ENCODE results near the gene ARSI.

ARSI gene

DNA sequence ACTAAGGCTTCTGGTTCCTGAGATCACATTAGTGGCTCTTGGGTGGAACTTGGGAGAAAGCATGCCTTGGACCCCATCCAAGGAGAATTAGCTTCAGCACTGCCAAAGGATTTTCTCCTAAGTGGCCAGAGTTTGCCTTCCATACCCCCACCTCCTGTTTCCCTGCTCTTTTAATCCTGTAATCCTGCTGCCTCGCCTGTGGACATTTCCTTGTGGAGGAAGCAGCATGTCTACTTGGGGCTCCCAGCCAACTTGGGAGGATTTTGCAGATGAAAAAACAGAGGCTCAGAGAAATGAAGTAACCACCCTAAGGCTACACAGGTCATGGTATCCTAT lies 1.6 kb downstream of the ARSI start:
- ATAC-seq (replicated peaks; ENCODE audit: extremely low read depth, poor library complexity, severe bottlenecking) (no peak), DNase-seq (ENCODE audit: low spot score in 2 of 2) (no peak)
- Mint-ChIP-seq H3K36me3 (ENCODE audit: insufficient read depth) (no peaks in the 10 kb centered on the region), H3K9me3 (no peaks in the 10 kb centered on the region), H3K4me1 (peaks cover 6% of the 10 kb centered on the region), H3K27me3 (peaks cover 36% of the 10 kb centered on the region), H3K27ac (ENCODE audit: low read depth) (no peak overlapping the region), H3K4me3 (no peak overlapping the region)

DNA sequence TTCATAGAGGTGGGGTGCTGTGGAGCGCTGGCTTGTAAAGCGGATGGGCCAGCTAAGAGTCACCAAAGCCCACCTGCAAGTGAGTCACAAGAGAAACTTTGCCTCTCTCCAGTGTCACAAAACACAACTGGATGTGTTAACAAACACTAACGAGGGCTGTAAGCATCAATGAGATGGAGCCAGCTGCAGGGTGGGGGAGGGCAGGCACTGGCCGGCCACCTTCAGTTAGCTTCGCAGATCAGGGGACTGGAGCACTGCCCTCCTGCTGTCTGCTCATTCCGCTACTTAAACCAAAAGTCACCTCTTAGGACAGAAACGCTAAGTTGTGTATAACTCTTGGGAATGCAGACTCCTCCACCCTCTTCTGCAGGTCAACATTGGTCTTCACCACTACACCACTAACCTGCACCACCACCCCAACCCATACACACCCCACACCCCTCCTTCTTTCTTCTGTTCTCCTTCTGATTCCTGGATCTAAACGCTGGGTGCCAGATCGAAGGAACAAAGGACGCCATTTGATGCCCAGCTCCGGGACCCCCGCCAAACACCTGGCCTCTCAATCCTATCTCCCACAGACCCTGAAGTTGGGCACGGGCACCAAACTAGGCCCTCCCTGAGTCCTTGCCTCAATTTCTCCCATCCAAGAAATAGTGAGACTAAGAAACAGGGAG lies 2.1 kb downstream of the ARSI start:
- DNase-seq (ENCODE audit: low spot score in 2 of 2) (no peak), ATAC-seq (replicated peaks; ENCODE audit: extremely low read depth, poor library complexity, severe bottlenecking) (no peak)
- H3K36me3 Mint-ChIP-seq (ENCODE audit: insufficient read depth) = no peaks in the 10 kb centered on the region
- peaks cover 36% of the 10 kb centered on the region for H3K27me3 Mint-ChIP-seq
- H3K9me3 Mint-ChIP-seq = no peaks in the 10 kb centered on the region
- H3K27ac Mint-ChIP-seq (ENCODE audit: low read depth) = no peak overlapping the region
- no peak overlapping the region for H3K4me3 Mint-ChIP-seq
- peaks cover 4% of the 10 kb centered on the region for H3K4me1 Mint-ChIP-seq

DNA sequence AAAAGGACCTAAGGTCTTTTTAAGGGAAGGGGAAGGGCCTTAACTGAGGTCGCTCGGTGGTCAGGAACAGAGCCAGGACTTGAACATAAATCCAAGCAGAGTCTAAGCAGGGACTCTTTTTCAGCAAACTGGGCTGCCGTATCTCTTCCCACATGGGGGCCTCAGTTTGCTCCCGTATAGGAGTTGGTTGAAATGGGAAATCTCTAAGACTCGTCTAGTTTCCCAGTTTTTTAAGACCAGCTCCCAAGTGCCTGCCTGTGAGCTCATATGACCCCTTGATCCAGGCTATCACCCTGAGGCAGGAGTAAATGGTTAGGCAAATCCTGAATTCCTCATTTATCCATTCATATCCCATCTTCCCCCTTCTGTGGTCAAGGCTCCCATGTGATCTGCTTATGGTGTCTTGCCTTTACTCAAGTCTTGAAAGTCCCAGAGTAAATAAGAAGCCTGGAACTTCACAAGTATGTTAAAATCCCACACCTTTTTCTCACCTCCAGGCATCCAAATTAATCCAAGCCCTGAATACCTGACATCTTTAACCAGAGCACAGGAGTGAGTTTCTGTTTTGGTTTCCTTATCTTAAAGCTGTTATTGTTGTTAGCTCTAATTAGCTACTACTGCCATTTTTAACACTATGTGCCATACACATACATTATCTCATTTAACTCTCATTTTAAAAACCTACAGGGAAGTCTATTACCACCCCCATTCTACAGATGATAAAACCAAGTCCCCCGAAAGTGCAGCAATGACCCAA lies 3.0 kb downstream of the ARSI start:
- no peak overlapping the region for H3K4me3 Mint-ChIP-seq
- H3K36me3 Mint-ChIP-seq (ENCODE audit: insufficient read depth) = no peaks in the 10 kb centered on the region

DNA sequence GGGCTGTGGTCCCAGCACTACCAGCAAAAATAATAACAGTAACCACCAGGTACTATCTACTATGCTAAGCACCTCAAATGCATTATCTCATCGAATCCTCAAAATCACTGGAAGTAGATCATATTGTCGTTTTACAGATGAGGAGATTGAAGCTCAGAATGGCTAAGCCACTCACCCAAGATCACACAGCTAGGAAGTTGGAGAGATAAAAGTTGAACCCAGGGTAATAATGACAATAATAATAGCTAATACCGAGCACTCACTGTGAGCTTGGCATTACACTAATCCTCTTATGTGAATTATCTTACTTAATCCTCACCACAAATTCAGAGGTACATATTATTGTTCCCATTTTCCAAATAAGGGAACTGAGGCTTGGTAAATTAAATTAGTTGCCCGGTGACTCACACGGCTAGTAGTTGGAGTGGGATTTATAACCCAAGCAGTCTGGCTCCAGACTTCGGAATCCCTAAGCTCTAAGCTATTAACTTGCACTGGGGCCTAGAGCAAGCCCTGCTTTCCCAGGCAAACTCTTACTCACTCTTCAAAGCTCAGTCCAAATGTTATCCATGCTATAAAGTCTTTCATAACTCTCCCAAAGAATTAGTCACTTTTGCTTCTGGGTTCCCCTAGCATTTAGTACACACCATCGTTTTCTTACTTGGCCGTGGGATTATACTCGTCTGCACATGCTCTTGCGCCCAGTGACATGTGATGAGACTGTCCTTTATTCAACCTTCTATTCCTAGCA lies 3.8 kb downstream of the ARSI start:
- H3K9me3 Mint-ChIP-seq = no peaks in the 10 kb centered on the region
- no peaks in the 10 kb centered on the region for H3K4me1 Mint-ChIP-seq
- no peak overlapping the region for H3K4me3 Mint-ChIP-seq
- peaks cover 29% of the 10 kb centered on the region for H3K27me3 Mint-ChIP-seq
- no peaks in the 10 kb centered on the region for H3K36me3 Mint-ChIP-seq (ENCODE audit: insufficient read depth)
- no peak overlapping the region for H3K27ac Mint-ChIP-seq (ENCODE audit: low read depth)
- ATAC-seq (replicated peaks; ENCODE audit: extremely low read depth, poor library complexity, severe bottlenecking) = no peak
- DNase-seq (ENCODE audit: low spot score in 2 of 2) = no peak

More for the DNA sequence above, 3.0 kb downstream of the ARSI start:
- no peak for DNase-seq (ENCODE audit: low spot score in 2 of 2)
- no peak for ATAC-seq (replicated peaks; ENCODE audit: extremely low read depth, poor library complexity, severe bottlenecking)
- H3K4me1 Mint-ChIP-seq = no peaks in the 10 kb centered on the region
- no peak overlapping the region for H3K27ac Mint-ChIP-seq (ENCODE audit: low read depth)
- H3K27me3 Mint-ChIP-seq = peaks cover 36% of the 10 kb centered on the region
- H3K9me3 Mint-ChIP-seq = no peaks in the 10 kb centered on the region

DNA sequence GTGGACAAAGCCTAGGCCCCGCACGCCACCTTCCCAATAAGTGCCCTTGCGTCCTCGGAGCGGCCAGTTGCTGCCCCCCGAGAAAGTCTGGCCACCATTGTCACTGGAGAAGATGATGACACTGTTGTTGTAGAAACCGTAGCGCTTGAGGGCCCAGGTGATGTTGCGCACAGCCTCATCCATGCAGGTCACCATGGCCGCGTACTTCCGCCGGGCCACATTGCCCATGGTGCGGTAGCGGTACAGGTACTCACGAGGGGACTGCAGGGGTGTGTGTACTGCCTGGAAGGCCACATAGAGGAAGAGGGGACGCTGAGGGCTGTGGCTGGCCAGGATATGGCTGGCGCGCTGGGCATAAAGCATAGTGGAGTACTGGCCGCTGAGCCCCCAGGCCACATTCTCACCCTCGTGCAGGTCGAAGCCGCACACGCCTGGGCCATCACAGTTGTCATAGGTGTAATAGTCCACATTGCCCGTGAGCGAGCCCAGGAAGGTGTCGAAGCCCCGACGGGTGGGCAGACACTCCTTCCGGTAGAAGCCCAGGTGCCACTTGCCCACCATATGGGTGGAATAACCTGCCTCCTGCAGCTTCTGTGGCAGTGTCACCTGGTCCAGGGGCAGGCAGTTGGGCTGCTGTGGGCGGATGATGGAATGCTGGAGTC lies 4.6 kb downstream of the ARSI start:
- Mint-ChIP-seq H3K36me3 (ENCODE audit: insufficient read depth) (no peaks in the 10 kb centered on the region), H3K9me3 (no peaks in the 10 kb centered on the region), H3K27me3 (peaks cover 23% of the 10 kb centered on the region), H3K4me1 (no peaks in the 10 kb centered on the region), H3K27ac (ENCODE audit: low read depth) (no peak overlapping the region), H3K4me3 (no peak overlapping the region)
- no peak for DNase-seq (ENCODE audit: low spot score in 2 of 2)
- no peak for ATAC-seq (replicated peaks; ENCODE audit: extremely low read depth, poor library complexity, severe bottlenecking)

DNA sequence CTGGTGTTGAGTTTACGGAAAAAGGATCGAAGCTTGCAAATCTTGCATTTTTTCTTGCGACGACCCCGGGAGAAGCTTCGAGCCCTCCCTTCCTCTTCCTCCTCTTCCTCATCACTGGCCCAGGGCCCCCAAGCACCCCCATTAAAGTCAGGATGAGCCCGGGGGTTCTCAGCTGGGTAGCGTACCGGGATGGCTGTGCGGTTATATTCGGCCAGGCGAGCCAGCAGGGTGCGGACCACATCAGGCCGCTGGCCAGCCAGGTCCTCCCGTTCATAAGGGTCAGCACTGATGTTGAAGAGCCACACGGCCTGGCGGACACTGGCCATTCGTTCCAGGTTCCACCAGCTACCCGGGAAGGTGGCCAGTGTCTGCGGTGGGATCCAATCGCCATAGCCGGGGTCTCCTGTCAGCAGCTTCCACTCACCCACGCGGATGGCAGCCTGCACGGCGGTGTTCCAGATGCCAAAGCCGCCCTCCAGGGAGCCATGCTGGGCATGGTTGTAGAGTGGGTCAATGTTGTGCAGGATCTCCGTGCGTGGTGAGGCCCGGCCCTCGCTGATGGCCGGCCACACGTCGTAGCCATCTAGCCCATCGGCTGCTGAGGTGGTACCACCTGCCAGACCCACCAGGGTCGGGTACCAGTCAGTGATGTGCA lies 5.3 kb downstream of the ARSI start:
- H3K4me1 Mint-ChIP-seq = no peaks in the 10 kb centered on the region
- no peak overlapping the region for H3K27ac Mint-ChIP-seq (ENCODE audit: low read depth)
- H3K36me3 Mint-ChIP-seq (ENCODE audit: insufficient read depth) = no peaks in the 10 kb centered on the region
- no peak for DNase-seq (ENCODE audit: low spot score in 2 of 2)
- no peak overlapping the region for H3K4me3 Mint-ChIP-seq
- H3K9me3 Mint-ChIP-seq = no peaks in the 10 kb centered on the region
- peaks cover 23% of the 10 kb centered on the region for H3K27me3 Mint-ChIP-seq
- no peak for ATAC-seq (replicated peaks; ENCODE audit: extremely low read depth, poor library complexity, severe bottlenecking)

DNA sequence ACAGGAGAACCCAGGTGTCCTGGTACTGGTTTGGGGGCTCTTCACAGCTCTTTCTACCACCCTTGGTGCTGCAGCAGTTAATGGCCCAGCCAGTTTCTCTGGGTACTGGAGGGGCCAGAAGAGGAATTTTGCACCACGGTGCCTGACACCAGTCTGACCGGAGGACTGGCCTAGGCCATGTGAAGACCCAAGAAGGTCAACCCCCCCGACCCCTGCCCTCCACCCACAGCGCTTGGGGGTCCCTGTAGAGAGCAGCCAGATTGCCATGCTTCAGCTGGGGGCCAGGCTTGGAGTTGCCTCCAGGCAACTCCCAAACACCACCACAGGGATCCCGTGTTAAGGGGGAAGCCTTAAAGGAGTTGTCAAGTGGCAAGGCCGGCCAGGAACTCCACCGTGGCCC lies 6.2 kb downstream of the ARSI start:
- peaks cover 18% of the 10 kb centered on the region for H3K27me3 Mint-ChIP-seq
- H3K27ac Mint-ChIP-seq (ENCODE audit: low read depth) = no peak overlapping the region
- no peaks in the 10 kb centered on the region for H3K36me3 Mint-ChIP-seq (ENCODE audit: insufficient read depth)
- ATAC-seq (replicated peaks; ENCODE audit: extremely low read depth, poor library complexity, severe bottlenecking) = no peak
- no peak for DNase-seq (ENCODE audit: low spot score in 2 of 2)
- no peaks in the 10 kb centered on the region for H3K4me1 Mint-ChIP-seq
- H3K4me3 Mint-ChIP-seq = no peak overlapping the region
- no peaks in the 10 kb centered on the region for H3K9me3 Mint-ChIP-seq

DNA sequence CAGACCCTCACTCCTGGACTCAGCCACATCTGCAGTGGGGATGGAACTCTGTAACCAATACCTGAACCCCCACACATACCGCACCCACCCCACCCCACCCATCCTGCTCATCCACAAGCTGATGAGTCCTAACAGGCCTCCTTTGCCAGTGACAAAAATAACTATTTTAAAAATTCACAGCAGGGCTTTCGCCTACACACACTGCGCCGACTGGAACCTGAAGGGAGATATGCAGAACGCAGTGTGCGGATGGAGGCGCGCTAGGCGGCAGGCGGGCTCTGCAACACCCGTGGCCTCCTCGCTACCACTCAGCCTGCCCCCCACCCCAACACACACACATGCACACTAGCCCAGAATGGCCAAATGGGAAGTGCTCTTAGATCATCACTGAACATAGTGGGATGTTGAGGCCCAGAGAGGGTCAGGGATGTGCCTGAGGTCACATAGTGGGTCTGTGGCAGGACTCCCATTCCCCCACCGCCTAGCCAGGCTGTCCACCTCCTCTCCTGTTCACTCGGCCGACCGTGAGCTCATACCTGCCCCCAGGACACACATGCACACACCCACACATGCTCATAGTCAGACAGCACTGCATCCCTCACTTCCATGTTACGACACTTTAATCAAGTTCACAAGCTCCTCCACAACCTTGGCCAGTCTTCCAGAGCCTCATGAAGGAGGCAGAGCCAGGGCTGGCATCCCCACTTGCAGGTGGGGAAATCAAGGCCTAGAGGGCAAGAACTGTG lies 6.8 kb downstream of the ARSI start:
- H3K4me3 Mint-ChIP-seq = no peak overlapping the region
- ATAC-seq (replicated peaks; ENCODE audit: extremely low read depth, poor library complexity, severe bottlenecking) (no peak), DNase-seq (ENCODE audit: low spot score in 2 of 2) (no peak)
- no peaks in the 10 kb centered on the region for H3K4me1 Mint-ChIP-seq
- no peaks in the 10 kb centered on the region for H3K9me3 Mint-ChIP-seq
- no peaks in the 10 kb centered on the region for H3K36me3 Mint-ChIP-seq (ENCODE audit: insufficient read depth)
- peaks cover 12% of the 10 kb centered on the region for H3K27me3 Mint-ChIP-seq
- no peak overlapping the region for H3K27ac Mint-ChIP-seq (ENCODE audit: low read depth)

DNA sequence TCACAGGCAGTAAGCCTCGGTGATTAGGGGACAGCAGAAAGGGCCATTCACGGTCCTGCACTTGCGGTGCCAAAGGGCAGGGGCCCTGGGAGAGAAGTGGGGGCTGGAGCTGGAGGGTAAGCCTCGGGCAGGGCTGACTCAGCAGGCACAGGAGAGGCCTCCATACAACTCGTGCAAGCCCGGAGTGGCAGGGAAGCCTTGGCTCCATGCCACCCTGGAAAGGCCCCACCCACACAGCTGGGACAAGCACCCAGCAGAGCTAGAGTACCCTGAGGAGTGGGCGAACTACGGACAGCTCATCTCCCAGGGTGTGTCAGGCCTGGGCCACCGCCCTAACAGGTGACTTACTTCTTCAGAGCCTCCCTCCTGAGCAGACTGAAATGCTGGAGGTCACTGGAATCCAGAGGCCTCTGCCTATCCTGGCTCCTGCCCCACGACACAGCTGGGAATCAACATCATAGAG lies 7.5 kb downstream of the ARSI start:
- DNase-seq (ENCODE audit: low spot score in 2 of 2) = no peak
- no peak overlapping the region for H3K27ac Mint-ChIP-seq (ENCODE audit: low read depth)
- peaks cover 10% of the 10 kb centered on the region for H3K27me3 Mint-ChIP-seq
- no peaks in the 10 kb centered on the region for H3K4me1 Mint-ChIP-seq
- no peaks in the 10 kb centered on the region for H3K36me3 Mint-ChIP-seq (ENCODE audit: insufficient read depth)
- no peak for ATAC-seq (replicated peaks; ENCODE audit: extremely low read depth, poor library complexity, severe bottlenecking)
- no peak overlapping the region for H3K4me3 Mint-ChIP-seq
- H3K9me3 Mint-ChIP-seq = no peaks in the 10 kb centered on the region

DNA sequence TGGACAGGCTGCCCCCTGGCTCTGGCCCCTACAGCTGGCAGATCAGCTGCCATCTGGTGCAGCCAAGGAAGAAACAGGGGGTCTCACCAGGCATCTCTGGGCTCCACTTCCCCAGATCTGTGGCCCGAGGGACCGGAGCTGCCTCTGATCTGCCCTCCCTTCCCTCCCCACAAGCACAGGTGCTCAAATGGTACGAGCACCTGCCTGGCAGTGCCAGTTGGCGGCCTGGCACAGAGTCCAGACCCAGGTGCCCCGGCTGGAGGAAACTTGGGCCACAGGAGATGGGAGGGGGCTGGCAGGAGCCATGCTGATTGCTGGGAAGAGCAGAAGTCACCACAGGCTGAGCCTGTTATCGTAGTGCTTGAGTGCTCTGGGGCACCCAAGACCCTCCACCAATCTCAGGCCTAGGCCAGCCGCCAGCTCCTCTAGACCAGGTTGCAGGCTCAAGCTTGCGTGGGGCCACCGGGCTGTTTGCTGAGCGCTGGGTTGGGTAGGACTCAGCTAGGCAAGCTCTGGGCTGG lies 8.1 kb downstream of the ARSI start:
- Mint-ChIP-seq H3K27me3 (peaks cover 11% of the 10 kb centered on the region), H3K4me3 (no peak overlapping the region), H3K27ac (ENCODE audit: low read depth) (no peak overlapping the region), H3K4me1 (no peaks in the 10 kb centered on the region), H3K36me3 (ENCODE audit: insufficient read depth) (no peaks in the 10 kb centered on the region), H3K9me3 (no peaks in the 10 kb centered on the region)
- ATAC-seq (replicated peaks; ENCODE audit: extremely low read depth, poor library complexity, severe bottlenecking) = no peak
- no peak for DNase-seq (ENCODE audit: low spot score in 2 of 2)

DNA sequence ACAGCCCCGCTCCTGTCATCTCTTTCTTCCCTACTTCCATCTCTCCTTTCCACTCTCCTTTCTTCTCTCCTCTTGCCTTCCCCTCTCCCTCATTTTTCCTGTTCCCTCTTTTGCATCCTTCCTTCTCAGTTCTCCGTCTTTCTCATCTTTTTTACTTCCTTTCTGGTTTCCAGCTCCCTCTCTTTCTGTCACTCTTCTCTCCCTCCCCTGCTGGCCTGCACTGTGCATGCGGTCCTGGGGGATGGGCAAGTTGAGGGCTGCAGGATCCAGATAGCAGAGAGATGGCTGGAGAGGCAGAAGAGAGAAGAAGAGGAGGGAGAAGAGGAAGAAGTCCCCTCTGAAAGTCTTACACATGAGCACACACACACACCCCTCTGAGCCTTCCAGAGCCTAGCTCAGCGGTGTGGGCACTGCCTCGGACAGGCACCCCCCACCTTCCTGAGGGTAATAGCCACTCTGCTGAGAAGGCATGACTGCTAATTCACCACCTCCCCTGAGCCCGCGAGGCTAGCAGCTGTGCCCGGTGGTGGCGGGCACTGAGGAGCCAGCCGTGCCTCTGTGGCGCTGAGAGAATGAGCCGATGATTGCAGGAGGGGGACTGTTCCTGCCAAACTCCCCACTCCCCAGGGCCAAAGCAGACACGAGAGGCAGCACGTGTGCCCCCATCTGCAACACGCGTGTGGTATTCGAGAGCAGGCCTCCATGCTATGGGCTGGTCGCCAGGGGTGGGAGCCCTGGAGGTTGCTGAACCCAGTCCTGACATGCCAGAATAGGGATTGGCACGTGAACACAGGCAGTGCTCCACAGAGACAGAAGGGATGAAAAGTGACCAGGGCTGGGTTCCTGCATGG lies 9.4 kb downstream of the ARSI start:
- H3K4me3 Mint-ChIP-seq = no peak overlapping the region
- H3K36me3 Mint-ChIP-seq (ENCODE audit: insufficient read depth) = no peaks in the 10 kb centered on the region
- H3K9me3 Mint-ChIP-seq = no peaks in the 10 kb centered on the region
- no peaks in the 10 kb centered on the region for H3K4me1 Mint-ChIP-seq
- no peak overlapping the region for H3K27ac Mint-ChIP-seq (ENCODE audit: low read depth)
- DNase-seq (ENCODE audit: low spot score in 2 of 2) = no peak
- no peak for ATAC-seq (replicated peaks; ENCODE audit: extremely low read depth, poor library complexity, severe bottlenecking)
- peaks cover 12% of the 10 kb centered on the region for H3K27me3 Mint-ChIP-seq

Measured in central memory CD8-positive, alpha-beta T cell (primary cell).